ENCODE results near the gene USP24.

USP24 gene

DNA sequence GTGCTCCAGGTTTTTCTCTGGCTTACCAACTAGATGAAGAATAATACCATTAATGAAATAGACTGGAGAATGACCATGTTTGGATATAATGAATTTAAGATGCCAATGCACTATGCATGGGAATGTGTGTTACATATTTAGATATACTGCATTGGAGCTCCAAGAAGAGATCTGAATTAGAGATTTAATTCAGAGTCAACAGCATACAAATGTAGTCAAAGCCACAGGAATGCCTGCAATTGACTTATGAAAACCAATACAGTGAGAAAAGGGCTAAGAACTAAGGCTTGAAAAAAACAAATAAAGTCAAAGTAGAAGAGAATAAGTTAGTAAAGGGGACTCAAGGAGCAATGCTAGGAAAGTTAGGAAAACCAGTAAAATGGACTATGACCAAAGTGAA, 59.1 kb downstream of the USP24 start:
- TF ChIP-seq, protein P1, sequence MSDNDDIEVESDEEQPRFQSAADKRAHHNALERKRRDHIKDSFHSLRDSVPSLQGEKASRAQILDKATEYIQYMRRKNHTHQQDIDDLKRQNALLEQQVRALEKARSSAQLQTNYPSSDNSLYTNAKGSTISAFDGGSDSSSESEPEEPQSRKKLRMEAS (IDR thresholded peaks at IDR 0.05), result no peak

DNA sequence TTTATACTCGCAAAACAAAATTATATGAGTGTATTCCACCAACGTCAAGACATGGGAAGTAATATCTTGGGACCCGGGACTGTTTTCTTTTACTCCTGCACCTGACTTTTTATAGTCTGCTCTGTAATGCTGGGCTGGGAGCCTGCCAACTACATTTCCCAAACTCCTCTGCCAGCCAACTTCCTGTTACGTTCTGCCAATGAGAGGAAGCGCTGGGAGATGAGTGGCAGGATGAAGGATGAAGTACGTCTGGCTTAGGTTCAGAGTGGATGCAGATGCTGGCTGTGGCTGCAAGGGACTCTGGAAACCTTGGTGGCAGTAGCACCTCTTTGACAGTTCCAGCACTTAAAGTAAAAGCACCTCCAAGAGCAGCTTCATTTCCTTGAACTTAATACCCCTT, 59.6 kb downstream of the USP24 start:
- TF ChIP-seq, protein P2, sequence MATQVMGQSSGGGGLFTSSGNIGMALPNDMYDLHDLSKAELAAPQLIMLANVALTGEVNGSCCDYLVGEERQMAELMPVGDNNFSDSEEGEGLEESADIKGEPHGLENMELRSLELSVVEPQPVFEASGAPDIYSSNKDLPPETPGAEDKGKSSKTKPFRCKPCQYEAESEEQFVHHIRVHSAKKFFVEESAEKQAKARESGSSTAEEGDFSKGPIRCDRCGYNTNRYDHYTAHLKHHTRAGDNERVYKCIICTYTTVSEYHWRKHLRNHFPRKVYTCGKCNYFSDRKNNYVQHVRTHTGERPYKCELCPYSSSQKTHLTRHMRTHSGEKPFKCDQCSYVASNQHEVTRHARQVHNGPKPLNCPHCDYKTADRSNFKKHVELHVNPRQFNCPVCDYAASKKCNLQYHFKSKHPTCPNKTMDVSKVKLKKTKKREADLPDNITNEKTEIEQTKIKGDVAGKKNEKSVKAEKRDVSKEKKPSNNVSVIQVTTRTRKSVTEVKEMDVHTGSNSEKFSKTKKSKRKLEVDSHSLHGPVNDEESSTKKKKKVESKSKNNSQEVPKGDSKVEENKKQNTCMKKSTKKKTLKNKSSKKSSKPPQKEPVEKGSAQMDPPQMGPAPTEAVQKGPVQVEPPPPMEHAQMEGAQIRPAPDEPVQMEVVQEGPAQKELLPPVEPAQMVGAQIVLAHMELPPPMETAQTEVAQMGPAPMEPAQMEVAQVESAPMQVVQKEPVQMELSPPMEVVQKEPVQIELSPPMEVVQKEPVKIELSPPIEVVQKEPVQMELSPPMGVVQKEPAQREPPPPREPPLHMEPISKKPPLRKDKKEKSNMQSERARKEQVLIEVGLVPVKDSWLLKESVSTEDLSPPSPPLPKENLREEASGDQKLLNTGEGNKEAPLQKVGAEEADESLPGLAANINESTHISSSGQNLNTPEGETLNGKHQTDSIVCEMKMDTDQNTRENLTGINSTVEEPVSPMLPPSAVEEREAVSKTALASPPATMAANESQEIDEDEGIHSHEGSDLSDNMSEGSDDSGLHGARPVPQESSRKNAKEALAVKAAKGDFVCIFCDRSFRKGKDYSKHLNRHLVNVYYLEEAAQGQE (IDR thresholded peaks at IDR 0.05; ENCODE audit: low read depth), result no peak
- TF ChIP-seq TEAD4 (IDR thresholded peaks at IDR 0.05), result no peak
- TF ChIP-seq YY1 (IDR thresholded peaks at IDR 0.05; ENCODE audit: low read depth), result no peak
- no peak for TF ChIP-seq FOXM1 (IDR thresholded peaks at IDR 0.05; ENCODE audit: borderline replicate concordance, low read depth)
- no peak for TF ChIP-seq RAD21 (IDR thresholded peaks at IDR 0.05; ENCODE audit: low read depth)
- TF ChIP-seq, protein P3, sequence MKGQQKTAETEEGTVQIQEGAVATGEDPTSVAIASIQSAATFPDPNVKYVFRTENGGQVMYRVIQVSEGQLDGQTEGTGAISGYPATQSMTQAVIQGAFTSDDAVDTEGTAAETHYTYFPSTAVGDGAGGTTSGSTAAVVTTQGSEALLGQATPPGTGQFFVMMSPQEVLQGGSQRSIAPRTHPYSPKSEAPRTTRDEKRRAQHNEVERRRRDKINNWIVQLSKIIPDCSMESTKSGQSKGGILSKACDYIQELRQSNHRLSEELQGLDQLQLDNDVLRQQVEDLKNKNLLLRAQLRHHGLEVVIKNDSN (IDR thresholded peaks at IDR 0.05), result no peak
- TF ChIP-seq TCF12 (IDR thresholded peaks at IDR 0.05; ENCODE audit: low read depth), result no peak
- no peak for TF ChIP-seq NFIC (IDR thresholded peaks at IDR 0.05)

DNA sequence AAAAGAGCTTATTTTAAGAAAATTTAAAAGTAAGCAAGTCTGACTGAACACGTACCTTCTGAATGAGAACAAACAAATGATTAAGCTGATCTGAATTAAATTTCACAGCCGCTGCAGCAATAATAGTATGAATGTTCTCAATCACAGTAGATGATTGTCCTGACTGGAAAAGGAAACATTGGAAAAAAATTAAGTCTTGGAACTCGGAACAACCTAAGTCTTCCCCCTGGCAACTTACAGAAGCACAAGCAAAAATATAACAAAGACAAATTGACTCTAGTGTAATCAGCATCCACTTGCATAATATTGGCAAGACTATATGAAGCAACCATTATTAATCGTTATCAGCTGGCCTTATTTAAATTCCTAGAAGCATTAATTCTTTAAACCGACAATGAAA, 60.5 kb downstream of the USP24 start:
- TF ChIP-seq TCF12 (IDR thresholded peaks at IDR 0.05; ENCODE audit: low read depth) (no peak), CREB1 (IDR thresholded peaks at IDR 0.05; ENCODE audit: low read depth) (no peak), EGR1 (IDR thresholded peaks at IDR 0.05) (no peak), EP300 (IDR thresholded peaks at IDR 0.05; ENCODE audit: borderline replicate concordance) (no peak), RAD21 (IDR thresholded peaks at IDR 0.05; ENCODE audit: low read depth) (no peak), CEBPB (IDR thresholded peaks at IDR 0.05) (no peak), NFIC (IDR thresholded peaks at IDR 0.05) (no peak), FOXM1 (IDR thresholded peaks at IDR 0.05; ENCODE audit: borderline replicate concordance, low read depth) (no peak), TEAD4 (IDR thresholded peaks at IDR 0.05) (no peak)
- TF ChIP-seq, protein P3 (IDR thresholded peaks at IDR 0.05), result no peak
- TF ChIP-seq, protein P2 (IDR thresholded peaks at IDR 0.05; ENCODE audit: low read depth), result no peak
- TF ChIP-seq, protein P1 (IDR thresholded peaks at IDR 0.05), result no peak

DNA sequence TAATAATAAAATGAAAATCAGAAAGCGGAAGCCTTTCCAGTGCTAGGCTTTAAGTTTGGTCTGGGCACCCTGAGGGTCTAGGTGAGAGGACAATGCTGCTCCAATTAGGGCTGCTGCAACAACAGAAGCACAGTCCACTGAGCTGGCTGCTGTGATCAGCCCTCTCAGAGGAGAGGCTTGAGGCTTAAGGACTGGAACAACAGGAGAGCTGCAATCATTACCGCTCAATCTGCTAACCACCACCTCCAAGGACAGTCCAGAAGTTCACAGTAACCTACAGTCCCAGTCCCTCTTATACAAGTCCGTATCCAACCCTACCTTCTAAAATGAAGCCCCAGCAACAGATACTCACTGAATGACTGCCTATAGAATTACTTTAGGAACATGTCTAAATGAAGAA, 62.1 kb downstream of the USP24 start:
- TF ChIP-seq CREB1 (IDR thresholded peaks at IDR 0.05; ENCODE audit: low read depth) (no peak), YY1 (IDR thresholded peaks at IDR 0.05; ENCODE audit: low read depth) (no peak), TEAD4 (IDR thresholded peaks at IDR 0.05) (no peak), EGR1 (IDR thresholded peaks at IDR 0.05) (no peak), EP300 (IDR thresholded peaks at IDR 0.05; ENCODE audit: borderline replicate concordance) (no peak), FOXM1 (IDR thresholded peaks at IDR 0.05; ENCODE audit: borderline replicate concordance, low read depth) (no peak)
- TF ChIP-seq, protein P1 (IDR thresholded peaks at IDR 0.05), result no peak
- TF ChIP-seq, protein P3 (IDR thresholded peaks at IDR 0.05), result no peak
- TF ChIP-seq, protein P2 (IDR thresholded peaks at IDR 0.05; ENCODE audit: low read depth), result no peak

All from Ishikawa (cell line).